Stimulated activated CD8-positive, alpha-beta memory T cell treated with anti-CD3 and anti-CD28 coated beads, Interleukin-15, amount 100 ng/mL, for 48 hours (primary cell): ENCODE data around the gene AGPAT2.
"Not testable (repeated sequence)": the region's sequence is repeated elsewhere in the genome, so short reads cannot be mapped to it uniquely, and the experiment has no call there.

Experiments used
- DNase-seq, 2 donors: peaks; one replicate each; pipeline ENCODE4 v3.0.0-alpha.2; 2020; ENCODE audit warnings: low read depth in 2 of 2

The AGPAT2 gene

DNA sequence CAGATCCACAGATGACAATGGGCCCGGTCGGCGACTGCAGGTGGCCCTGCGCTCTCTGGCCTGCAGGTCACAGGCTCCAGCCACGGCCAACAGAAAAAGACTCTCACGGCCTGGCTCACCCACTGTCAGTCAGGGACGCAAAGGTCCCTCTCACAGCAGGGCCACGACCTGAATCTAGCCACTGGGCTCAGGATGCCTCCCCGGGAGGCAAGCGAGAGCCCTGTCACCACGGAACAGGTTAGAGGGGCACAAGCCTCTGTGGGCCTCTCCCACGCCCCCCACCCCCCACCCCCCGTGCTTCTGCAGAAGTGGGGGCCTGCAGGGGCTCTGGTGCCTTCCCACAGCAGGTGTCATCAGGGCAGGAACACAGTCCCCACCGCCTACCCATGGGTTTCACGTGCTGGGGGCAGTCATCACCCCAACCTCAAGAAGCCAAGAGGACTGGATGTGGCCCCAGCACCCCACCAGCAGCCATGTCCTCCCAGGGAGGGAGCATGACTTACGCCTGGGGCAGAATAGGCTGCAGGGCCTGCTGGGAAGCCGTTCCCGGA lies 41.8 kb downstream of the AGPAT2 start:
- no peak for DNase-seq

DNA sequence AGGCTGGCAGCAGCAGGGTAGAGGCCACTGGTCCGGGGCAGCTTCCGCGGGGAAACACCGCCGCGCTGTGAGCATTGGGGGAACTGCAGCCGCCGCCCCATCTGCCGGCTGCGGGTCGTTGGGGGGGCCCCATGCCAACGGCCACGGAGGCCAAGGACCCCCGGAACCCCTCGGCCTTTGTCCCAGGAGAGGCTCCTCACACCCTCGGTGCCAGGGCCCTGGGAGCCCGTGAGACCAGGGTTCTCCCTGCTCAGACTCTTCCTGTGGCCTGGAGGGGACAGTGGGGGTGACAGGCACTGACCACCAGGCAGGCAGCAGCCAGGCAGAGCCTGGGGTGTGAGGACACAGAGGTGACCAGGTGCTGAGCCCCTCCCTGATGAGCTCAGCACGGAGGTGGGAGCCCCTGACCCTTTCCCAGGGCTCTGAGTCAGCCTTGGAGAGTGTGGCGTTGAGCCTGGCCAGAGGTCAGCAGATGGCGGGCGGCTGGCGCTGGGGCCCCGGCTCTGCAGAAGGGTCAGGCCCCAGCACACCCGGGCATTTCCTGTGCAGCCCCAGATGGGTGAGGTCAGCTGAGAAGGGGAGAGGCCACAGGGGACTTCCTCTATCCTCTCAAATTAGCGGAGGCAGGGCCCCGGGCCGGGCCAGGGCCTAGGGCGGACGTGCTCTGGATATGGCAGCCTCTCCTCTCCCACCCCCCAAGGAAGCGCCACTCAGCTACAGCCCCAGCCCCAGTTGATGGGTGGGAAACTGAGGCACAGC lies 42.5 kb downstream of the AGPAT2 start:
- DNase-seq: peak; percentile 60 to 61

DNA sequence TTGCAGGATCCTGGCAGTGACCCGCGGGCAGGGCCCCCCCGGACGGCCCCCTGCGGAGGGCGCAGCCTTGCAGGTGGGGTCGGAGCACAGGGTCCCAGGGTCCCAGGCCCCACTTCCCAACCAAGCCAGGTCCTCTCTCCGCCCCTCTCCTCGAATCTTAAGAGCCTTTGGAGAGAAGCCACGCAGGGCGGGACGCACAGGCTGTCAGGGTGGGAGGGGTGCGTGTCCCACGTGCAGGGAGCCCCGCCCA lies 43.0 kb downstream of the AGPAT2 start:
- DNase-seq: no peak

DNA sequence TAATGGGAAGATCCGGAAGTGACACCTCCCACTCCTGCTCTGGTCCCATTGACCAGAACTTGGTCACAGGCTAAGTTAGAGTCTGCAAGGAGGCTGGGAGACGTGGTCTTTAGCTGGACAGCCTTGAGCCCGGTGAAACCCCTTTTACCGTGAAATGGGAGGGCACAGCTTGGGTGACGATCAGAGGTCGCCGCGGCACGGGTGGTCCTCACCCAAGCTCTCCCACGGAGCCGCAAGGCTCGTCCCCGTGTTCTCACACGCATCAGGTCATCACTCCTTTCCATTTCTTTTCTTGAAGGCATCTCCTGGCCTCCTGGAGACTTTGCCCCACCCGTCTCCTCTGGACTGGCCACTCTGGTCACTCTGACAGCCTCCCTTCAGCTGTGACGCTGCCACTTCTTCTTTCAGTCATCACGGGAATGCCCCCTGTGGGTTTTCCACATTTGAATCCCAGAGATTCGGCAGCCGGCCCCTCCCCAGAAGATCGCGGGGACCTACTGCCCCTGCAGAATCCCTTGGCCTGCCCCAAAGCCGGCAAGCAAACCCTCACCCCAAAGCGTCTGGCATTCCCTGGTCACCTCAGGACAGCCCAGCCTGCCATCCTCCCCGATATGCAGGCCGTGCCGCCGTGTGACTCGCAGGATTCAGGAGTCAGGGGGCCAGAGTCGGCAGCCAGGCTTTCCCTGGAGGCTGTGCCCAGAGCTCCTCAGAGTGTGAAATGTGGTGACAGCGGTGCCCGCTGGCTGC lies 43.5 kb downstream of the AGPAT2 start:
- DNase-seq: no peak

DNA sequence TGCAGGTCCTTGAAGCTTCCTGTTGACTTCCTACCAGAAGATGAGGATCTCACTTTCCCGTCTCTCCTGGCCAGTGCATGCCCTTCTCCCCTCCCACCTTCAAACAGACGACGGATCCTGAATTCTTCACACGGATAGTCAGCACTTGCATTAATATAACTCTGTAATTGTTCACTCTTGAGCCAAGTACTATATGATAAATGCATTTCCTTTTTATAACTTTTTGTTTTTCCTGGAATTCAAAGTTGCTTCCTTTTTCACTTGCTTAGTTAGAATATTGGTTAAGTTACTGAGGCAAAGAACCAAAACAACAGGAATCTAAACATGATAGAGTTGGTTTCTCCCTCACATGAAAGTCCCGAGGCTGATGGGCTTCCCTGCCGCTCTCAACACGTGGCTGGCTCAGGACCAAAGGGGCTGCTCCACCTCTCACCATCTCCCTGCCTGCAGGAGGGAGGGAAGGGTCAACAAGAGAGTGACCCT lies 44.8 kb downstream of the AGPAT2 start:
- DNase-seq: no peak

DNA sequence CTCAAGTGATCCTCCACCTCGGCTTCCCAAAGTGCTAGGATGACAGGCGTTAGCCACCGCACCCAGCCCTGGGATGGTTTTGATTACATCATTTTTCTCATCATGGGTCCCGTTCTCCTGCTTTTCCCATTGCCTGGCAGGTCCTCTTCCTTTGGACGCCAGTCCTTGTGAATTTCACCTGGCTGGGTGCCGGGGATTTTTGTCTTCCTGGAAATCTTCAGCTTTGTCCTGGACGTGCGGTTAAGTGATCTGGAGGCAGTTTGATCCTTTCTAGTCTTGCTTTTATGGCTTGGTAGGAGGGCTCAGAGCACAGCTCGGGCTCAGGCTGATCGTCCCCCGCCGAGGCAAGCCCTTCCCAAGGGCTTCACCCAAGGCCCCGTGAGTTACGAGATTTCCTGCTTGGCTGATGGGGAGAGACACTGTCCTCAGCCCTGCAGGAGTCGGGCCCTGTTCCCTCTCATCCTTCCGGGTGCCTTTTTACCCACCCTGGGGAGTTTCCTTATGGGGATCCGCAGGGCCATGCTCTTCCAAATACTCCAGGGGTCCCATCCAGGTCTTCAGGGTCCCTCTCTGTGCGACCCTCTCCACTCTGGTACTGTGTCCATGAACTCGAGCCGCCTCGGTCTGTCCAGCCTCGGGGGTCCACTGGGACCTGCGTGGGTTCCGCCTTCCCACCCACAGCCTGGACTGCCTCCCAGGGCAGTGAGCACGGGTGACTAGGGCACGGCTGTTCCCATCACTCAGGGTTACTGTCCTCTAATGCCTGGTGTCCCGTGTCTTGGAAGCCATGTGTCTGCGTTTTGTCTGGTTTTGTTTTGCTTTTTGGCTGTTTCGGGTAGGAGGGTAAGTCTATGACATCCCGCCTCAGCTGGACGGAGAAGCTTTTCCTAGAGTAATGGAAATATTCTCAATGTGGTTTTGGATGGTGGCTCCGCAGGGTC lies 46.8 kb downstream of the AGPAT2 start:
- no peak for DNase-seq

DNA sequence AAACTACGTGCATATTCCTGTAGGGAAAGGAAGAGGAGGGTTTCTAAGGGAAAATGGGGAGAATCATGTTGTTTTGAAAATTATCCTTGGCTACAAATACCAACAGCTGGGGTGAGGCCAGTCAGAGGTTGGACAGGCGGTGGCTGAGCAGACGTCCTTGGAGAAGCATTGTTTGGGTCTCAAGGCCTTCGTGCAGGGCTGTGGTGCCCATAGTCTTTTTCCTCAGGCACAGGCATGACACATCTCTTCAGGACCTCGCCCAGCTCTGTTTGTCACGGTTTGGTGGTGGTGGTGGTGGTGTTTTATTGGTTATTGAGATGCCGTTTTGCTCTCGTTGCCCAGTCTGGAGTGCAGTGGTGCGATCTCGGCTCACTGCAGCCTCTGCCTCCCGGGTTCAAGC lies 52.4 kb downstream of the AGPAT2 start:
- no peak for DNase-seq

DNA sequence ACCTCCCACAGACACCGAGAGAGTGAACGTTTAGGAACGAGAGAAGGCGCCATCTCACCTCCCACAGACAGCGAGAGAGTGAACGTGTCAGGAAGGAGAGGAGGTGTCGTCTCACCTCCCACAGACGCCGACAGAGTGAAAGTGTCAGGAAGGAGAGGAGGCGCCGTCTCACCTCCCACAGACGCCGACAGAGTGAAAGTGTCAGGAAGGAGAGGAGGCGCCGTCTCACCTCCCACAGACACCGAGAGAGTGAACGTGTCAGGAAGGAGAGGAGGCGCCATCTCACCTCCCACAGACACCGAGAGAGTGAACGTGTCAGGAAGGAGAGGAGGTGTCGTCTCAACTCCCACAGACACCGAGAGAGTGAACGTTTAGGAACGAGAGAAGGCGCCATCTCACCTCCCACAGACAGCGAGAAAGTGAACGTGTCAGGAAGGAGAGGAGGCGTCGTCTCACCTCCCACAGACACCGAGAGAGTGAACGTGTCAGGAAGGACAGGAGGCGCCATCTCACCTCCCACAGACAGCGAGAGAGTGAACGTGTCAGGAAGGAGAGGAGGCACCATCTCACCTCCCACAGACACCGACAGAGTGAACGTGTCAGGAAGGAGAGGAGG lies 54.7 kb downstream of the AGPAT2 start:
- DNase-seq: not testable (repeated sequence)

DNA sequence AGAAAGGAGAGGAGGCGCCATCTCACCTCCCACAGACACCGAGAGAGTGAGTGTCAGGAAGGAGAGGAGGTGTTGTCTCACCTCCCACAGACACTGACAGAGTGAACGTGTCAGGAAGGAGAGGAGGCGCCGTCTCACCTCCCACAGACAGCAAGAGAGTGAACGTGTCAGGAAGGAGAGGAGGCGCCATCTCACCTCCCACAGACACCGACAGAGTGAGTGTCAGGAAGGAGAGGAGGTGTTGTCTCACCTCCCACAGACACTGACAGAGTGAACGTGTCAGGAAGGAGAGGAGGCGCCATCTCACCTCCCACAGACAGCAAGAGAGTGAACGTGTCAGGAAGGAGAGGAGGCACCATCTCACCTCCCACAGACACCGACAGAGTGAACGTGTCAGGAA lies 55.2 kb downstream of the AGPAT2 start:
- DNase-seq: not testable (repeated sequence)

DNA sequence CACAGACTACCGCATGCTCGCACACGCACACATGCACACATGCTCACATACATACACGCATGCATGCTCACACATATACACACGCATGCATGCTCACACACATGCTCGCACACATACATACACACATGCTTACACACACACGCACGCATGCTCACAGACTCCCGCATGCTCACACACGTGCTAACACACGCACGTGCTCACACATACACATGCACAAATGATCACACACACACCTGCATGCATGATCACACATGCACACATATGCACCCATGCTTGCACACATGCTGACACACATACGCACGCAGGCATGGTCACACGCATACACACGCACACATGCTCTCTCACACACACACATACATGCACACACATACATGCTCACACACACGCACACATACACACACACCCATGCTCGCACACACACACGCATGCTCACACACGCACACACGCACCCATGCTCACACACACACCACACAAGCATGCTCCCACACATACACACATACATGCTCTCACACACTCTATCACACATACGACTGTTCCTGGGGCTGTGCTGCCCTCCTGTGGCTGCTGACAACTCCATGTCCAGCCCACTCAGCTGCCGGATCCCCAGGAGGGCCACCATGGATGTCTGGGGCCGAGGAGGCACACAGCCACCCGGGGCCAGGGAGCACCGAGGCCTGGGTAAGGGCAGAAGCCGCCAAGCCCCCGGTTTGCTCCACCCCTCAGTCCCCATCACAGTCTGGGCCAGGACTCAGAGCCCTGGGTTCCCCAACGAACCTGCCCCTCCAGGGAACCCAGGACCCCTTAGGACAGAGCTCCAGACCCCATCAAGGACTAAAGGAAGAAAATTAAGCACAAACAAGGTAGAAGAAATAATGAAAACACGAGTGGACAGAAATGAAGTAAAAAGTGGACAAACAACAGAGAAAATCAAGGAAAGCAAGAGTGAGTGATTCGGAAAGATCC lies 55.9 kb downstream of the AGPAT2 start:
- DNase-seq: peak; percentile 53 to 58

DNA sequence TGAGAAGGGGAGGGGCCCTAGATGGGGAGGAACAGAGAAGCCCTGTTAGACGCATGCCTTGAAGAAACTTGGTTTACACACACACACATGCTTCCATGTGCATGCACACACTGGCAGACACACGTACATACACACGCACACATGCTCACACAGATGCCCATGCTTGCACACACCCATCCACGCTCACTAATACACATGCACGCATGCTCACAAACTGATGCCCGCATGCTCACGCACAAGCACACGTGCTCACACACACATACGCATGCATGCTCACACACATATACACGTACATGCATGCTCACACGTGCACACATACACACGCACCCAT lies 56.6 kb downstream of the AGPAT2 start:
- no peak for DNase-seq

DNA sequence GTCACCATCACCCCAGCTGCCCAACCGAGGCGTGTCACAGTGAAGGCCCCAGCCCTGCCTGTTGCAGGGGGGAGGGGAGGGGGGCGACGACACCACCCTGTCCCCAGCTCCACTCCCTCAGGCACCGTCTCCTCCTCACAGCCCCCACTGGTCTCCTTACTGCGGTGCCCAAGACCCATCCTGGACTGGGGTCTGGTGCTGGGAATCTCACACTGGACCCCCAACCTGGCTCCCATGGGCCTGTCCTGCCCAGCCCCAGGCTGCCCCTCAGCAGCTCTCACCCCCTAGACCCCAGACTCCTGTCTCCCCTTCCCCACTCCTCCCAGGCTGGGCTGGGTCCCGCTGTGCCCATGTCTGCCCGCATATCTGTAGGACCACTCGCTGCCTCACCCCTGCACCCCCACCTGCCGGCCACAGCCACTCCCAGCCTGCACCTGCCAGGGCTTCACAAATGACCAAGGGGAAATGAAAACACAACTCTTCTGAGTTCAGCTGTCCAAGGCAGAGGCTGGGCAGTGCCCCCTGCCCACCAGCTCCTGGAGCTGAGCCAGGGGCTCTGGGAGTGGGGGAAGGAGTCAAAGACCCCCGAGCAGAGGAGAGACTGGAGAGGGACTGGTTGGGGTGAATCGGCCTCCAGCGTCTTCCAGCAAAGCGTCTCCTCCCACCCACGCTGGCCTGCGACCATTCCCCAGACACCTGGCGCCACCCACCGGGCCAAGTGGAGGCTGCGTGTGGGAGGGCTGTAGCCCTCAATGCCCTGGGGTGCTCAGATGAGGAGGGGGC lies 57.2 kb downstream of the AGPAT2 start:
- DNase-seq: peak in 1 of 2 donors; percentile 46

DNA sequence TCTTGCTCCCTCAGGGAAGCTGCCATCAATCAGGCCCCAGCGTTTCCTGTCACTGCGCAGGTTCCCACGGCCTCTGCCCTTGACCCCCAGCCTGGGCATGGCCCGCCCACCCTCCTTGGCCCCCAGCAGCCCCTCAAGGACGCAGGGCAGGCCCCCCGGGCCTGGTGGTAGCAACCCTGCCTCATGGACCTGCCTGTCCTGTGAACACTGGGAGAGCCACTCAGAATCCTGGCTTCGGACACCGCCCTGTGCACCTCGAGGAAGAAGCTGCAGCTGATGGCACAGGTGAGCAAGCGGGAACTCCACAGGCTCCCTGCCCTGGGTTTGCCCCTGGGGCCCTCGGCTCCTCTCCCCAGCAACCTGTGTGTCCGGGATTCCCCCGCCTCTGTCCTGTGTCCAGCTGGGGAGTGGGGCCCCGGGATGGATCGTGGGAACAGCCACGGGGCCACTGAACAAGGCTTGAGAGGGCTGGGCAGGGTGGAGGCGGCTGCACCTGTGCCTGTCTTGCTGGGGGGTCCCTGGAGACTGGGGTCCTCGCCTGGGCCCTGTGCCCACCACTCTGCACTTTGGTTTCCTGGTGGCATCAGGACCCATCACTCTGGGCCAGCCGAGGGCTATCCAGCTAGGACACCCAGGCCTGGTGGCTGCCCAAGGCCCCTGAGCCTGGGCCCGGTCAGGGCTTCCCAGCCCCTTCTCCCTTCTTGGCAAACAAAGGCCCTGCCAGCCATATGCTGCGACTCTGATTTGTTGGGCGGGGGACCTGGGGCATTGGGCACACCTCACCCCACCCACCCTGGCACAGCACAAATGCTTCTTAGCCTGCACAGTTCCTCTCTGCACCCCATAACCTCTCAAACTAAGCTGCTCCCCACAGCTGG lies 58.0 kb downstream of the AGPAT2 start:
- no peak for DNase-seq

DNA sequence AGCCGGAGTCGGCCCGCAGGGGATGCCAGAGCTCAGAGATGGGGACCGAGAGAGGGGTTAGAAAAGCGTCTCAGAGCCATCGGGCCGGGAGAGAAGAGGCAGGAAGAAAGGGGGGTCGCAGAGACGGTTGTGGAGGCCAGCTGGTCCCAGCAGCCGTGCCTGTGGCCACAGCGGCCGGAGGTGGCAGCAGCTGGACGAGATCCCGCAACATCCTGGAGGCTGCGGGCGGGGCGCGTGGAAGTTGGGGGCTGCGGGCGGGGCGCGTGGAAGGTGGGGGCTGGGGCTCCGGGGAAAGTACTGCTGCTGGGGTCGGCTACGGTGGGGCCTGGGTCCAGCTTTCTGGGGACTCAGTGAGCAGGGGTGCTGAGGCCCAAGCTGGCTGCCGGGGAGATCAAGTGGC lies 59.0 kb downstream of the AGPAT2 start:
- DNase-seq: no peak

DNA sequence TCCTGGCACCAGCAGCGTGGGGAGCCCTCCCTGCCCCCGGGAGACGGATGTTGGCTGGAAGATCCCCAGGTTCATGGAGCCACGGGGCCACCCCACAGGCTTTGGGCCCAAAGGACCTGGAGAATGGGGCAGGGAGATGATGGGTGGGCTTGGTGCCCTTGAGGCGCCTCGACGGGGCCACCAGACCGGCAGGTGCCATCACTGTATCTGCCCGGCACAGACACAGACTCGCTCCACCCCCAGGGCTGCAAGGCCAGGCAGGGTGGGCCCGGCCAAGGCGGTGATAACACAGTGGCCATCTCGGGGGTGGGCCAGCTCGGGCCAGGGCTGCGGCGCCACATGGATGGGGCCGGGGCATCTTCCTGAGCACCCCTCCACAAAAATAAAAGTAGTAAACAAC lies 59.6 kb downstream of the AGPAT2 start:
- DNase-seq: no peak

DNA sequence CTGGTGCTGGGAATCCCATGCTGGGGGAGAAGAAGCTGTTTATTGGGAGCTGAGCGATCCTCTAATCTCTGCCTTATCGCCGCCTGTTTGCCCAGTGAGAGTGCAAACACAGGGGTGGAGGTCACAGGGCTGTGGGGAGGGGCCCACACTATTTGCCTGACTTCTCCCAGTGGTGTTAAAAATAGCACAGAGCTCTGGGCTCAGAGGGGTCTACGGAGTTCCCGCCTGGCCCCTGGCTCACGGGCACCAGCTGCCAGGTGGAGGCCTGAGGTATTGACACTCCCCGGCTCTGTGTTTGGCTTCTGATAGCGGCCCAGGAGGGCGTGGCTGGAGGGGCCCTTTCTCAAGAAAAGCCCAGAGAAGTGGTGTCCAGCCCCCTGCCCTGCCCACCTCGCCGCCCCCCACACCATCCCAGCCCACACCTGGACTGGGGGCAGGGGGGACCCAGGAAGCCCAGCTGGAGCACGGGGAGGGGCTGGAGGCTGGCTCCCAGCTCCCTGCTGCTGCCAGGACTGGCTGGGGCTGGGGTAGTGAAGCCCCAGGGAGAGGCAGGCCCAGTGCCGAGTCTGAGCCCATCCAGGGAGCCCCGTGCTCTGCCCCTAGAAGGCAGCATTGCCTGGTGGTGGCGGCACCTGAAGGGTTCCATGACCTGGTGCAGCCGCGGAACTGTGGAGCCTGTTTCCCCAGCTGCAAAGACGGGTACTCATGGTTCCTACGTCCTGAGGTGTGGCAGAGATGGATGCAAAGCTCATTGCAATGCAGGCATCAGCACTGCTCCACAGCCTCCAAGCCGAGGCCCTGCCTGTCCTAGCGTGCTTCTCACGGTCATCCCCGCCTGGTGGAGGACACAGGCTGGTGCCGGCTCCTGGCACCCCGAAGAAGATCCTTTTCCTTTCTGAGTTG lies 60.3 kb downstream of the AGPAT2 start:
- DNase-seq: no peak

DNA sequence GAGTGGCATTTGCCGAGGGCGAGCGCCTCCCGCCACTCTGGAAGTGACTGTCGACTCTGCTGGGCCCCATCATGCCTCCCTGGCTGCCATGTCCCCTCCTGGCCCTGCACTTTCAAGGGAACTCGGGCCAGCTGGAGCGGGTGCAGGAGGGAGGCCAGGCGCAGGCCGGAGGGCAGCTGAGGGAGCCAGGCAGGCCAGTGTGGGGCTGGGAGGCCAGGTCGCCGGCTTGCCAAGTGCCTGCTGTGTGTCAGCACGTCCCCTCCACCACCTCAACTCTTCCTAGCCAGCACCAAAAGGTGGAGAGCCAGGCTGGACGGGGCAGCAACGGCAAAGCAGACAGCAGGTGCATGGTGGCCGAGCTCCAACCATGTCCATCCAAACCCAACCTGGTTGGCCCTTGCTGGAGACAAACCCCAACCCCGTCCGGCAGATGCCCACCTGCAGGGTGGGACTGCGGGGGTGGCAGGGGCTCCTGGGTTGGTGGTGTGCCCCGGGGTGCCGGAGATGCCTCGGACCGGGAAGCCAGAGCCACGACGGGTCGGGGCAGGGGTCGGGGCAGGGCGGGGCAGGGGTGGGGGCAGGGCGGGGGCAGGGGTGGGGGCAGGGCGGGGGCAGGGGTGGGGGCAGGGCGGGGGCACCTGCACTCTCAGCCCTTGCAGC lies 61.1 kb downstream of the AGPAT2 start:
- DNase-seq: no peak
